22Rv1 (cell line): ENCODE data around the gene MIEN1.

Source experiments
- ZFX ChIP-seq: fragments of 450-650 bp; IDR thresholded peaks from 2 replicates; pipeline ENCODE4 v1.6.1; 2017; ENCODE audit warnings: antibody characterized with exemption, borderline replicate concordance
- TF ChIP-seq, protein P1 (sequence below): fragments of 450-650 bp; IDR thresholded peaks from 2 replicates; pipeline ENCODE4 v1.5.1; 2017; ENCODE audit warnings: mild to moderate bottlenecking

DNA sequence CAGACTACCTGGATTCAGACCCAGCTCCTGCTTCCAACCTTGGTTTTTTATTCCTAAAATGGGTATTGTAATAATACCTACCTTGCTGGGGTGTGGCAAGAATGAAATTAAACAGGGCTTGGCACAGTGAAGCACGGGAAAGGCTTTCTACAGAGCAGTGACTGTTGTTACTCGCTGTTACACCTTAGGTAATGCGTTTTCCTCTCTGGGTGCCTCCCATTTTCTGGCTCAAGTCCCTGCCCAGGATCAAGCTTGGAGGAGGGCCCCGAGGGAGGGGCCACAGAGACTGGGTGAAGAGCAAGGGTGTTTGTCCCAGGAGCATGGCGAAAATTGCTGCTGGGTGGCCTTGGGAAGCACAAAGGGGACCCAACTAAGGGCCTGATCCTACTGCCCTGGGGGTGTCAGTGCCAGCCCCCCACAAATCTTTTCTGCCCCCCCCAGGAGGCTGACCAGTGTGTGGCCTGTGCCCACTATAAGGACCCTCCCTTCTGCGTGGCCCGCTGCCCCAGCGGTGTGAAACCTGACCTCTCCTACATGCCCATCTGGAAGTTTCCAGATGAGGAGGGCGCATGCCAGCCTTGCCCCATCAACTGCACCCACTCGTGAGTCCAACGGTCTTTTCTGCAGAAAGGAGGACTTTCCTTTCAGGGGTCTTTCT, 13.3 kb downstream of the MIEN1 start:
- TF ChIP-seq, protein P1, sequence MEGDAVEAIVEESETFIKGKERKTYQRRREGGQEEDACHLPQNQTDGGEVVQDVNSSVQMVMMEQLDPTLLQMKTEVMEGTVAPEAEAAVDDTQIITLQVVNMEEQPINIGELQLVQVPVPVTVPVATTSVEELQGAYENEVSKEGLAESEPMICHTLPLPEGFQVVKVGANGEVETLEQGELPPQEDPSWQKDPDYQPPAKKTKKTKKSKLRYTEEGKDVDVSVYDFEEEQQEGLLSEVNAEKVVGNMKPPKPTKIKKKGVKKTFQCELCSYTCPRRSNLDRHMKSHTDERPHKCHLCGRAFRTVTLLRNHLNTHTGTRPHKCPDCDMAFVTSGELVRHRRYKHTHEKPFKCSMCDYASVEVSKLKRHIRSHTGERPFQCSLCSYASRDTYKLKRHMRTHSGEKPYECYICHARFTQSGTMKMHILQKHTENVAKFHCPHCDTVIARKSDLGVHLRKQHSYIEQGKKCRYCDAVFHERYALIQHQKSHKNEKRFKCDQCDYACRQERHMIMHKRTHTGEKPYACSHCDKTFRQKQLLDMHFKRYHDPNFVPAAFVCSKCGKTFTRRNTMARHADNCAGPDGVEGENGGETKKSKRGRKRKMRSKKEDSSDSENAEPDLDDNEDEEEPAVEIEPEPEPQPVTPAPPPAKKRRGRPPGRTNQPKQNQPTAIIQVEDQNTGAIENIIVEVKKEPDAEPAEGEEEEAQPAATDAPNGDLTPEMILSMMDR: no peak
- TF ChIP-seq ZFX: no peak
